GM21381 (cell line): ENCODE results near the gene NETO1.

ENCODE experiments used
- ATAC-seq: cut with Tn5 transposase; IDR thresholded peaks from one replicate; pipeline ENCODE4 v1.9.1; 2021; ENCODE audit warnings: mild to moderate bottlenecking, moderate library complexity; ENCODE audit not compliant: unreplicated experiment

NETO1 gene

DNA sequence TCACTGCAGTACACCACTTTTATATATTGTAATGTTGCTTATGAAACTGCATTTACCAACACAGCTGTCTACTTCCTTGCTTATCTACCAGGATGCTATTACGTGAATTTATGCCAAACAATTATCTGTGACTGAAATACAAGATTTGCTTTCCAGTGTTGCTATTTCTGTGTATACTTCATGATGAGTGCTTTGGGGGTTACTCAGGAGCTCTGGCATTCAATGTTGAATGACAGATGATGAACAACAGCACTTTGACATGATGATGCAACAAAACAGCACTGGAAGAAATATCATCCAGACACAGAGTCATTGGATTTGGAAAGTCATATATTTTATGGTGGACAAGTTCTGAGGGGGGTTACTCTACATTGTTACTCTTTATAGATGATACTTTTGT, 125.8 kb downstream of the NETO1 start:
- ATAC-seq = no peak

DNA sequence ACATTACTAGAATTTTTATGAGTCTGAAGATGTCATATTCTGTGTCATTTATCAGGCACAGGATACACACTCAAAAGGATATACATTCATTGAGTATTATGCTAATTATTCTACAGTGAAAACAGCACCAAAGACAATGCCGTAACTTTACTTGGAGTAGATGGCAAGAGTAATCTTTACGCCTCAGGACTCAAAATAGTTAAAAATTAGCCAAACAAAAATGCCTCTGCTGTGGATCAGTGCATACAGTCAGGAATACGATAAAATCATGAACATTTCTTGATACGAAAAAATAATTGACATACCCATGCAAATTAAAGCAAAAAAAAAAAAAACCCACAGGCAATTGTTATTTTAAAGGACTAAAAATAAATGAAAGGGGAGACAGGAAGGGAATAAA, 129.7 kb downstream of the NETO1 start:
- ATAC-seq = no peak

- ATAC-seq = no peak
Observed at GRCh38 chr18:72727776-72728175, 140.0 kb downstream of the NETO1 start.

DNA sequence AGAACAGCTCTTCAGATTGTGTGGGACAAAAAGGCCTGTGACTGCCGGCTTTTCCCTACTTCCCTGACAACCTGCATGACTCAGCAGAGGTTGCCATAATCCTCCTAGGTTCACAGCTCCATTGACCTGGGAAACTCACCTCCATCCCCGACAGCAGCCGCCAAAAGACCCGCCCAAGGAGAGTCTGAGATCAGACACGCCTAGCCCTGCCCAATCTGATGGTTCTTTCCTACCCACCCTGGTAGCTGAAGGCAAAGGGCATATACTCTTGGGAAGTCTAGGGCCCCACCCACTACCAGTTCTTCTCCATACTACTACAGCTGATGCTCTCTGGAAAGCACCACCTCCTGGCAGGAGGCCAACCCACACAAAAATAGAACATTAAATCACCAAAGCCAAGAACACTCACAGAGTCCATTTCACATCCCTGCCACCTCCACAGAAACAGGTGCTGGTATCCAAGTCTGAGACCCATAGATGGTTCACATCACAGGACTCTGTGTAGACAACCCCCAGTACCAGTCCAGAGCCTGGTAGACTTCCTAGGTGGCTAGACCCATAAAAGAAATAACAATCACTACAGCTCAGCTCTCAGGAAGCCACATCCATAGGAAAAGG, 140.6 kb downstream of the NETO1 start:
- ATAC-seq = no peak

- no peak for ATAC-seq
Observed at GRCh38 chr18:72726201-72726600, 141.6 kb downstream of the NETO1 start.

GRCh38 chr18:72721330-72721729, 146.5 kb downstream of the NETO1 start:
- ATAC-seq = no peak

DNA sequence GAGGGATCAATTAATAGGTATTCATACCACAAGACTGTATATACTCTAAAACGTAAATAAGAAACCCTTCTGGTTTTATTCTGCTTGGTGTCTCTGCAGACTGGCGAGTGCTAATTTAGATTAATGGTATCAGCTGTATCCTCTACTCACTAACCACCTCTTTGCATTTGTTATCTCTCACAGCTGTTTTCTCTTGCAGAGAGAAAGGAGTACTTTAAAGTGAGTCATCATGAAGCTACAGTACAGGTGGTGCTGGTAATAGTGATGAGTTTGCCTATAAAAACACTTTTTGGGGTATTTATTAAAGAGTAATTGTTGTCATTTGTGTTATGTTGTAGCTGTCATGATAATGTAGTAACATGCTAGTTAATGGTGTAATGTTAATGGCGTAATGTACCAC, 147.7 kb downstream of the NETO1 start:
- no peak for ATAC-seq

- no peak for ATAC-seq
Observed at GRCh38 chr18:72704202-72704601, 163.6 kb downstream of the NETO1 start.

GRCh38 chr18:72700961-72701710, 166.7 kb downstream of the NETO1 start:
- ATAC-seq = no peak

GRCh38 chr18:72697706-72698105, 170.1 kb downstream of the NETO1 start:
- no peak for ATAC-seq

- no peak for ATAC-seq
Observed at GRCh38 chr18:72692595-72692994, 175.2 kb downstream of the NETO1 start.
